GM21619 (cell line): ENCODE data around the gene GCDH.
"Not testable (repeated sequence)": the region's sequence is repeated elsewhere in the genome, so short reads cannot be mapped to it uniquely, and the experiment has no call there.

Experiments
- ATAC-seq: cut with Tn5 transposase; IDR thresholded peaks from one replicate; pipeline ENCODE4 v1.9.1; 2021; ENCODE audit not compliant: unreplicated experiment

The GCDH gene

GRCh38 chr19:12872255-12872654 is 18.7 kb upstream of the GCDH start:
- ATAC-seq: no peak

- ATAC-seq: no peak
Observed at GRCh38 chr19:12872941-12873890, 17.7 kb upstream of the GCDH start.

DNA sequence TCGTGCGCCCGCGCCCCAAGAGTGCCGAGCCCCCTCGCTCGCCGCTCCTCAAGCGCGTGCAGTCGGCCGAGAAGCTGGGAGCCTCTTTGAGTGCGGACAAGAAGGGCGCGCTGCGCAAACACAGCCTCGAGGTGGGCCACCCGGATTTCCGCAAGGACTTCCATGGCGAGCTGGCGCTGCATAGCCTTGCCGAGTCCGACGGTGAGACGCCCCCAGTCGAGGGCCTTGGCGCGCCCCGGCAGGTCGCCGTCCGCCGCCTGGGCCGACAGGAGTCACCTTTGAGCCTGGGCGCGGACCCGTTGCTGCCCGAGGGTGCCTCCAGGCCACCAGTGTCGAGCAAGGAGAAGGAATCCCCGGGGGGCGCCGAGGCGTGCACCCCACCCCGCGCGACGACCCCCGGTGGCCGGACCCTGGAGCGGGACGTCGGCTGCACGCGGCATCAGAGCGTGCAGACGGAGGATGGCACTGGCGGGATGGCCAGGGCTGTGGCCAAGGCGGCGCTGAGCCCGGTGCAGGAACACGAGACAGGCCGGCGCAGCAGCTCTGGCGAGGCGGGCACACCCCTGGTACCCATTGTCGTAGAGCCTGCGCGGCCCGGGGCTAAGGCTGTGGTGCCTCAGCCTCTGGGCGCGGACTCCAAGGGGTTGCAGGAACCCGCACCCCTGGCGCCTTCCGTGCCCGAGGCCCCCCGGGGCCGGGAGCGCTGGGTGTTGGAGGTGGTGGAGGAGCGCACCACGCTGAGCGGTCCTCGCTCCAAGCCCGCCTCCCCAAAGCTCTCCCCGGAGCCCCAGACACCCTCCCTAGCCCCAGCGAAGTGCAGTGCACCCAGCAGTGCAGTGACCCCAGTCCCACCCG is 16.8 kb upstream of the GCDH start:
- no peak for ATAC-seq

GRCh38 chr19:12875086-12875485 is 15.9 kb upstream of the GCDH start:
- ATAC-seq: no peak

GRCh38 chr19:12880551-12881171 is 10.3 kb upstream of the GCDH start:
- ATAC-seq: peak; percentile 14

DNA sequence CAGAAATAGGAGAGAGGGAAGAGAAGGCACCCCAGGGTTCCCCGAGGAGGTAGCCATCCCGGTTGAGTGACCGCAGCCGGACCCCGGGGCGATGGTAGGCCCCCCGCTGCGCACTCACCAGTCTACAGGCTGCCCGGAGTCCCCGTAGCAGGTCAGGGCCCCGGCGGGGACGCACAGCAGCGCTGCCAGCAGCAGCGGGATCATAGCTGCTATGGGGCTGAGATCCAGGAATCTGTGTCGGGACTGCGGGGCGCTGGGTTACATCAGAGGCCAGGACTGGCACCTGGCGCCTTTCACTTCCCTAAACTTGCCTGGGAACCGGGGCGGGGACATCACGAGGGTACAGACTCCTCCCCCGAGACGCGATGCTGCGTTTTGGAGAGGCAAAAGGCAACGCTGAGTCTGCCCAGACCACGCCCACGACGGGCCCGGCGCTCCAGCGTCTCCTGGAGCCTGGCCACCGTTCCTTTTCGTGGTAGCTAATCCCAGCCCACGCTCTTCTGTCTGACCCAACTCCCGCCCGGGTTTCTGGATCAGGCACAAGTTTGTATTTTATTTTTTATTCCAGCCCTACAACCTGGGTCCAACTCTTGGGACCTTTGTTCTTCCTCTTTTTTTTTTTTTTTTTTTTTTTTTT is 9.7 kb upstream of the GCDH start, which contains the start of gene DNASE2:
Gene DNASE2, minus strand, starts transcription at position 278 of the 637 bp plus-strand sequence. Its CDS starts 74 bp downstream, at position 204.
- peak; percentile 78 for ATAC-seq

GRCh38 chr19:12882589-12882988 is 8.4 kb upstream of the GCDH start:
- no peak for ATAC-seq

DNA sequence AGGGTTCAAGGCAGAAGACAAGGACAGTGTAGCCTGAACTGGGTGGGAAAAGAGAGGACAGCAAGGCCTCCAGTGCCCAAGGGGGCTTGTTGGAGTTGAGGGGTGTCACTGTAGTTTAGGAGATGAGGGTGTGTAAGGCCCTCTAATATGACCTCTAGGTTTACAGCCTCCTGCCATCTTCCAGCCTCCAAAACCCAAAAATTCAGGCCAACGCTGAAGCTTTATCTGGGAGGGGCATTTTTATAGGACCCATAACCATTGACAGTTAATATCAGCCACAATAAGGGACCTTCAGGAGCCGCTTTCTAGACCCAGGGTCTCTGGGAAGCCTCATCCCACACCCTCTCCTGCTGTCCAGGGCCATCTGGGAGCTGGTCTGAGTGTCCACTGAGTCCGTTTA is 6.8 kb upstream of the GCDH start:
- ATAC-seq: no peak

GRCh38 chr19:12884627-12884925 is 6.4 kb upstream of the GCDH start:
- ATAC-seq: no peak

DNA sequence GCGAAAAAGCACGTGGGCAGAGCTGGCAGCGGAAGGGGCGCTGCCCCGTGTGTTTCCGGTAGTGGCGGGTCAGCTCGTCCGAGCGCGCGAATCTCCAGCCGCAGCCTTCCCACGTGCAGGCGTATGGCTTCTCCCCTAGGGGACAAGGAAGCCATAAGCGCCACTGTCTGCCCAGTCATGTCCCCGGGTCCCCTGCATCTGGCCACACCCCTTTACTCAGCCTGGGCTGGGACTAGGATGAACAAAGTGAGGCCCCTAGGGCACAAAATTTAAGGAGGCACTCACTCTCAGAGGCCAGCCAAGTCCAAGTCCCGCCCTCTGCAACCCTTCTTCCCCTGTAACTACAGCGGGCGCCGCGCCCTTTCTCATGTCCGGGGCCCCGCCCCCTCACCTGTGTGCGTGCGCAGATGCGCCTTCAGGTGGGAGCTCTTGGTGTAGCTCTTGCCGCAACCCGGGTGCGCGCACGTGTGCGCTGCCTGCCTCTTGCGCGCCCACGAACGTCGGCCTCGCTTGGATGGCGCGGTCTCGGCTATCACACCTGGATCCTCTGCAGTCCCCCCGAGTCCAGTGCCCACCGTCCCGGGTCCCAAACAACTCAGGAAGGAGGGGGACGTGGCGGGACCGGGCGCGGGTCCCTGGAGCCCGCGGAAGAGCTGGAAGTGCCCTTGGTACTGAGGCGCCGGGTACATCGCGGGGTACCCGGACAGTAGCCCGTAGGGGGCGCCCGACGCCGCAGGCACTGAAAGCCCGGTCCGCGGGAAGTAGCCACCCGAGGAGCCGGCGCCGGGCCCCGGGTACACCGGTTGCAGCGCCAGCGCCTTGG is 5.8 kb upstream of the GCDH start:
- ATAC-seq: no peak

- ATAC-seq: no peak
Observed at GRCh38 chr19:12885749-12886650, 5.0 kb upstream of the GCDH start.

- no peak for ATAC-seq
Observed at GRCh38 chr19:12886651-12886968, 4.3 kb upstream of the GCDH start.

DNA sequence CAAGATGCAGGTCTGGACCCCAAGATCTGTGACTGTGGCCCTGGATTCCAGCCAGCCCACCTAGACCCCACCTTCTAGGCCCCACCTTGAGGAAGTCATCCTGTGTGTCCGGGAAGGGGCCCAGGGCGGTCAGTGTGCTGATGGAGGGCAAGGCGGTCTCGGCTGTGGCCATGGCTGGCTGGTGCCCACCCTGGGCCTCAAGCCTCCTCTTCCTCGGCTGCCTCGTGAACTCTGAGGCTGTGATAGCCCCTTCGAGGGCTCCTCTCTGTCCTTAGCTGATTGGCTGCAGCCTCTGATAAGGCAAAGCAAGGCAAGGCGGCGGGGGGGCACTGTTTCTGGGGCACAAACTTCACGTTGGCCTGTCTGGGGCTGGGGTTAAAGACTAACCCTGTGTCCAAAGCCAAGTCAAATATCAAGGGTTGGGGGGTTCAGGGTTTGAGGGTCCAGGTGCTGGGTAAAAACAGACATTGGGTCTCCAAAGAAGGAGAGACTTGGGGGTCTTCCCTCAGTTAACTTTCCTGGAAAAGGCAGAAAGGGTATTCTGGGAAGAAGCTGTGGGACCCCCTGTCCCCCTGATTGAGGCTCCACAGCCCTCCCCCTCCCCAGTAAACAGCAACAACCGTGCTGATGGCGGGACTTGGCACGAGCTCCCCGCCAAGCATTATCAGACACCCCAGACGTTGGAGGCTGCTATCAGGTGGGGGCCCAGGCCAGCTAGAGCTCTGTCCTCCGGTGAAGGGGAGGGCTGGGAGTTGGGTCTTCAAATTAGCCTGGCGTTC is 3.8 kb upstream of the GCDH start, which contains the start of gene KLF1:
Gene KLF1, minus strand, starts transcription at position 233 of the 779 bp plus-strand sequence. Its CDS starts 61 bp downstream, at position 172.
- ATAC-seq: no peak

DNA sequence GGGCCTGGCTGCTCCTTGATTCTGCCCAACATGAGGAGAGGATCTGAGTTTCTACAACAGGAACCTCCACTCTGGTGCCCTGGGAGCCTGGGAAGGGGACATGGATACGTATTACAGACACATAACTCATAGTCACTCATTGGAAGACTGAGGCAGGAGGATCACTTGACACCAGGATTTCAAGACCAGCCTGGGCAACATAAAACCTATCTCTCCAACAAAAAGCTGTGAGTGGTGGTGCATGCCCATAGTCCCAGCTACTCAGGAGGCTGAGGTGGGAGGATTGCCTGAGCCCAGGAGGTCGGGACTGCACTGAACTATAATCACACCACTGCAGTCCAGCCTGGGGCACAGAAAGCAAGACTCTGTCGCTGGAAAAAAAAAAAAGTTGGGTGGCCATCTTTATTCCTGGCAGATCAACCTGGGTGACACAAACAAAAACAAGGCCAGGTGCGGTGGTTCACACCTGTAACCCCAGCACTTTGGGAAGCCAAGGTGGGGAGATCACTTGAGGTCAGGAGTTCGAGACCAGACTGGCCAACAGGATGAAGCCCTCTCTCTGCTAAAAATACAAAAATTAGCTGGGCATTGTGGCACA is 2.9 kb upstream of the GCDH start:
- no peak for ATAC-seq

- not testable (repeated sequence) for ATAC-seq
Observed at GRCh38 chr19:12890299-12890786, 617 bp upstream of the GCDH start.

DNA sequence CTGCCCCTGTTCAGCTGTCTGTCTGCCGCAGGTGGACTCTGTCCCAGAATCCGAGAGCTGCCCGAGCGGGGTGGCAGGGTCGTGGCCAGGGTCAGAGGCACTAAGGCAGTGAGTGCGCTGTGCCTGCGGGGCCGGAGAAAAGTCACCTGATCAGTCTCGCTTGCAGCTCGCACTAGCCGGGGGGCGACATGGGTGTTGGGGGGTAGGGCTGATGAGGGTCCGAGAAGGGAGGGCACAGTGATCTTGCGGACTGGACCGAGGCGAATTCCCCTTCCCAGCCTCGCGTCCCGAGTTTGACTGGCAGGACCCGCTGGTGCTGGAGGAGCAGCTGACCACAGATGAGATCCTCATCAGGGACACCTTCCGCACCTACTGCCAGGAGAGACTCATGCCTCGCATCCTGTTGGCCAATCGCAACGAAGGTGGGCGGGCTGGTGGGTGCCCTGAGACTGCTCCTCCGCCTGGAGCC is 627 bp downstream of the GCDH start:
- ATAC-seq: no peak

DNA sequence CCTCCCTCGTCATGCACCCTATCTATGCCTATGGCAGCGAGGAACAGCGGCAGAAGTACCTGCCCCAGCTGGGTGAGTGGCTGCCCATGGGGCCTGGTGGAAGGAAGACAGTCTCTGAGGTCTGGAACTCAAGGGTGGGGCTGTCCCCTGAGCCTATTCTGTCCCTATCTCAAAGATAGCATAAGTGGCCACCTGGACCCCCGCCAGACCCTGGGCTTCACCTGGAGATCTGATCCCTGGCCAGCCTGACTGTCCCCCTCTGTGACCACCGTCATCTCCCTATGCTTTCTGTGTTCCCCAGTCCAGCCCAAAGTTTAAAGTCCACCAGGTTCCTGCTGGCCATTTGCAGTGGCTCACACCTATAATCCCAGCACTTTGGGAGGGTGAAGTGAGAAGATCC is 2.6 kb downstream of the GCDH start:
- no peak for ATAC-seq

DNA sequence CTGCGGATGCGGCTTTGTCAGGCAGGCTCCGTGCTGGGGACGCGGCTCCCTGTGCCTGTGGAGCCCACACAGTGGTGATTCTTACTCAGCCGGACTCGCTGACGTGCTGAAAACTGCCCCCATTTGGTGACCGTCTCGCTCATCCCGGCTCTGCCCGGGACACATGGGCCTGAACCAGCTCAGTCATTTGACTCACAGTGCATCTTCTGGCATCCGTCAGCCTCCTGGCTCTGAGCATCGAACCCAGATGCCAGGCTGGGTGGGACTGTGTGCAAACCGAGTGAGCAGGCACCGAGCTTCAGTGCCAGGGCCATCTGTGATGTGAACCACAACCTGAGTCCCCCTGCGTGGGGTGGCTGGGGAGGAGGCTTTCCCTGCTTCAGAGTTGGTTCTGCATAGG is 5.5 kb downstream of the GCDH start:
- no peak for ATAC-seq
